Activated naive CD8-positive, alpha-beta T cell treated with anti-CD3 and anti-CD28 coated beads, Interleukin-2, amount 50 U/mL, for 24 hours (primary cell): ENCODE measurements around the gene IQCK.
A peak's percentile ranks its signal among the peaks of the same experiment; 100 is the strongest.

Experiments used
- ATAC-seq: fragments of 150-1000 bp; cut with Tn5 transposase; one replicate; pipeline ENCODE4 v1.10.0; 2021
- DNase-seq: peaks from one replicate; pipeline ENCODE4 v3.0.0; 2021
- H3K27ac Mint-ChIP-seq: one replicate; pipeline ENCODE4 v1.8.0; 2021; ENCODE audit warnings: mild to moderate bottlenecking, mixed read lengths
- H3K27me3 Mint-ChIP-seq: one replicate; pipeline ENCODE4 v1.8.0; 2021; ENCODE audit warnings: mixed read lengths
- H3K36me3 Mint-ChIP-seq: one replicate; pipeline ENCODE4 v1.8.0; 2021; ENCODE audit warnings: low read depth, mixed read lengths
- H3K4me1 Mint-ChIP-seq: one replicate; pipeline ENCODE4 v1.8.0; 2021; ENCODE audit warnings: mixed read lengths
- H3K4me3 Mint-ChIP-seq: one replicate; pipeline ENCODE4 v1.8.0; 2021; ENCODE audit warnings: mild to moderate bottlenecking, moderate library complexity, mixed read lengths
- H3K9me3 Mint-ChIP-seq: one replicate; pipeline ENCODE4 v1.8.0; 2021; ENCODE audit warnings: mixed read lengths

The IQCK gene

DNA sequence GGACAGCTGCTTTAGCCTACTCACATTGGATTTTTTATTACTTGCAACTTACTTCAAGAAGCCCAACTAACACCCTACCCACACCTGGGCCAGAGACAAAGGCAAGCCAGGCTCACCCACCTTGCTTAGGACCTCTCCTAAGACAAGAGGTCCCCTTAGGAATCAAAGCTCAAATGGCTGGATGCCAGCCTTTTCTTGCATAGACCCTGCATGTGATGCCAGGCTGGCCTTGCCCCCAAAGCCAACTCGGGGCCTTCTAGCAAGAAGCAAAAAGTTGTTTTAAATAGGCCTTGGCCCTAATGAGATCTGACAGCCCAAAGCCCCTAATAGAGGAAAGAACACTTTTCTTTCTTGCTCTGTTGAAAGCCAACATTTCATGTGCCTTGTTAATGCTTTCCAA, 145.9 kb downstream of the IQCK start:
- no peaks in the 10 kb centered on the region for H3K4me1 Mint-ChIP-seq
- no peaks in the 10 kb centered on the region for H3K36me3 Mint-ChIP-seq
- DNase-seq (no peak), ATAC-seq (no peak)
- H3K4me3 Mint-ChIP-seq, result no peak overlapping the region
- no peak overlapping the region for H3K27ac Mint-ChIP-seq
- no peaks in the 10 kb centered on the region for H3K27me3 Mint-ChIP-seq
- H3K9me3 Mint-ChIP-seq, result no peaks in the 10 kb centered on the region

DNA sequence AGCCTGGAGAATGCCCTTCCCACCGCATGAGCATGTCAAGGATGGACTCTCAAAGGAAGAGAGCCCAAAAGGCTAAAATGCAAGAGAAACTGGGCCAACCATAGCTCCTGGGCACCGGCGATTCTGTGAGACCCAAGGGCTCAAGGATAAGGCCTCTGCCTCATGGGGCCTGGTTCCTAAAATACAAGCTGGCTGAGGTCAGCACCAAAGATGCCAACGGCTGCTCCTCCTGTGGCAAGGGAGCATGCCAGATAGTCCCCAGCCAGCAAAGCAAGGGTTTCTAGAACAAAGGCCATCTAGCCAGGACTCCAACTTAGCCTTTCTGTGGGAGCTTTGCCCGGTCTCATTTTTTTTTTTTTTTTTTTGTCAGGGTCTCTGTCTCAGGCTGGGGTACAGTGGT, 146.5 kb downstream of the IQCK start:
- H3K27ac Mint-ChIP-seq, result no peak overlapping the region
- no peaks in the 10 kb centered on the region for H3K36me3 Mint-ChIP-seq
- H3K4me1 Mint-ChIP-seq, result no peaks in the 10 kb centered on the region
- H3K27me3 Mint-ChIP-seq, result no peaks in the 10 kb centered on the region
- ATAC-seq (no peak), DNase-seq (no peak)
- H3K9me3 Mint-ChIP-seq, result no peaks in the 10 kb centered on the region
- no peak overlapping the region for H3K4me3 Mint-ChIP-seq

DNA sequence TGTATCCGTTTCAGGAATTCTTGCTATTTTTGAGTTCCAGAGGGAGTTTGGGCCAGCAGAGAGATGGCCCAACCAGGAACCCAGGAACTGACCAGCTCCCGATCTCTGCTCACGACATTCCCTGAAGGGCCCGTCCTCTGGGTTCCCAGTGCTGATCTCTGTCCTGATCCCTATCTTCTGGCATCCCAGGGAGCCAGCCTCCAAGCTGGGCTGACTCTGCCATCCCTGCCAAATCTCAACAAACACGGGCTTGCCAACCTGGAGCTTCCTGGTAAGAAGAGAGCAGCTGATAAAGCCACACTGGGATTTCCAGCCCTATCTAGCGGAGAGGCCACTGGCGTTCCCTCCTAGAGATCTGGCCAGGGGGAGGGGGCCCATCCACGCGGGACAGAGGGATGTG, 150.3 kb downstream of the IQCK start:
- no peak for ATAC-seq
- no peaks in the 10 kb centered on the region for H3K27me3 Mint-ChIP-seq
- no peak for DNase-seq
- H3K9me3 Mint-ChIP-seq, result no peaks in the 10 kb centered on the region
- H3K4me1 Mint-ChIP-seq, result no peaks in the 10 kb centered on the region
- no peak overlapping the region for H3K4me3 Mint-ChIP-seq
- H3K36me3 Mint-ChIP-seq, result no peaks in the 10 kb centered on the region
- no peak overlapping the region for H3K27ac Mint-ChIP-seq

- Mint-ChIP-seq H3K36me3 (no peaks in the 10 kb centered on the region), H3K9me3 (no peaks in the 10 kb centered on the region), H3K27ac (no peak overlapping the region), H3K4me1 (no peaks in the 10 kb centered on the region), H3K4me3 (no peak overlapping the region), H3K27me3 (no peaks in the 10 kb centered on the region)
- ATAC-seq, result no peak
- DNase-seq, result no peak
Measured at GRCh38 chr16:19871721-19872120, 153.7 kb downstream of the IQCK start.

- no peak overlapping the region for H3K27ac Mint-ChIP-seq
- no peak for ATAC-seq
Measured at GRCh38 chr16:19872179-19872863, 154.2 kb downstream of the IQCK start.

DNA sequence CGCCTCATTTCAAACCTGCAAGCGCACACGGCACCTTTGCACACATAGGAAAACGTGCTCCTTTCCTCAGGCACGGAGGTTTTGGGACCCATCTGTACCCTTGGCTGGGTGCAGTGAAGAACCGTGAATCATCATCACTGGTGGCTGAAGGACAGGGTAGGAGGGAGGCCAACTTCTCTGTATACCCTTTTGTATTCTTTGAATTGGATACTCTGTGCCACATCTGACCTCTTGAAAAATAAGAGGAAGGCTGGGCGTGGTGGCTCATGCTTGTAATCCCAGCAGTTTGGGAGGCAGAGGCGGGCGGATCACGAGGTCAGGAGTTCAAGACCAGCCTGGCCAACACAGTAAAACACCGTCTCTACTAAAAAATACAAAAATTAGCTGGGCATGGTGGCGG, 154.9 kb downstream of the IQCK start:
- ATAC-seq (no peak), DNase-seq (no peak)
- Mint-ChIP-seq H3K27me3 (no peaks in the 10 kb centered on the region), H3K9me3 (no peaks in the 10 kb centered on the region), H3K4me3 (no peak overlapping the region), H3K4me1 (no peaks in the 10 kb centered on the region), H3K36me3 (no peaks in the 10 kb centered on the region), H3K27ac (no peak overlapping the region)

More at GRCh38 chr16:19872179-19872863, 154.2 kb downstream of the IQCK start:
- no peaks in the 10 kb centered on the region for H3K27me3 Mint-ChIP-seq
- no peak for DNase-seq
- no peaks in the 10 kb centered on the region for H3K9me3 Mint-ChIP-seq
- no peak overlapping the region for H3K4me3 Mint-ChIP-seq
- H3K4me1 Mint-ChIP-seq, result no peaks in the 10 kb centered on the region
- no peaks in the 10 kb centered on the region for H3K36me3 Mint-ChIP-seq

- no peak overlapping the region for H3K4me3 Mint-ChIP-seq
- no peaks in the 10 kb centered on the region for H3K9me3 Mint-ChIP-seq
- H3K27ac Mint-ChIP-seq, result no peak overlapping the region
- DNase-seq (no peak), ATAC-seq (peak; percentile 28)
- H3K36me3 Mint-ChIP-seq, result no peaks in the 10 kb centered on the region
- no peaks in the 10 kb centered on the region for H3K4me1 Mint-ChIP-seq
- no peaks in the 10 kb centered on the region for H3K27me3 Mint-ChIP-seq
Measured at GRCh38 chr16:19874026-19874425, 156.0 kb downstream of the IQCK start.

DNA sequence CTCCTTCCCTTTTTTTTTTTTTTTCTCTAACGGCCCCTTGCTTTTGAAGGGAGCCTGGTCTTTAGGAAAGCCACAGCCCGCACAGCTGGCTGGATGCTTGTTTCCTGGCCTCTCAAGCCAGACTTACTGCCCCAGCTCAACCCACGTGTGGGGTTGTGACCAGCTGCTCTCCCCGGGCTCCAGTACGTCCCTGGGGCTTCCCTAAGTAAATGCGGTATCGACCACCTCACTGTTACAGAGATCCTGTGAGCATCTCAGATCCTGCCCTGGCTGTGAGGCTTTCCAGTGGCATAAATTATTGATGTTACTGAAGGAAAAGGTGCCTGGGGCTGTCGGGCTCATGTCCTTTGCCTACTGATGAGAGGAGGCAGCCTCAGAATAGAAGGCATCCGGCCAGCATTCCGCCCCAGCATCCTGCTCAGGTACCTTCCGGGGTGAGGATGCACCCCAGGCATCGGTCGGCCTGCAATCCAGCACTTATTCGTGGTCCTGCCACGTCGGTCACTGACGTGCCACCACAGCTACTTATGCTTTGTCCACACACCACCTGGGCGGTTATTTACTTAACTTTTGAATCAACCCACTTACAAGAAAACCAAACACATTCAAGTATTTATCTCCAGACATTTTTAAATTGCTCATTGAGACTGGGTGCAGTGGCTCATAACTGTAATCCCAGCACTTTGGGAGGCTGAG, 156.9 kb downstream of the IQCK start:
- Mint-ChIP-seq H3K27ac (no peak overlapping the region), H3K36me3 (no peaks in the 10 kb centered on the region), H3K27me3 (peaks cover 1% of the 10 kb centered on the region), H3K4me1 (no peaks in the 10 kb centered on the region), H3K4me3 (no peak overlapping the region), H3K9me3 (no peaks in the 10 kb centered on the region)
- ATAC-seq, result no peak
- DNase-seq, result no peak

GRCh38 chr16:19875900-19876299, 157.8 kb downstream of the IQCK start:
- ATAC-seq (no peak), DNase-seq (no peak)
- H3K36me3 Mint-ChIP-seq, result no peaks in the 10 kb centered on the region
- no peak overlapping the region for H3K27ac Mint-ChIP-seq
- H3K9me3 Mint-ChIP-seq, result no peaks in the 10 kb centered on the region
- no peaks in the 10 kb centered on the region for H3K4me1 Mint-ChIP-seq
- peaks cover 2% of the 10 kb centered on the region for H3K27me3 Mint-ChIP-seq
- no peak overlapping the region for H3K4me3 Mint-ChIP-seq

DNA sequence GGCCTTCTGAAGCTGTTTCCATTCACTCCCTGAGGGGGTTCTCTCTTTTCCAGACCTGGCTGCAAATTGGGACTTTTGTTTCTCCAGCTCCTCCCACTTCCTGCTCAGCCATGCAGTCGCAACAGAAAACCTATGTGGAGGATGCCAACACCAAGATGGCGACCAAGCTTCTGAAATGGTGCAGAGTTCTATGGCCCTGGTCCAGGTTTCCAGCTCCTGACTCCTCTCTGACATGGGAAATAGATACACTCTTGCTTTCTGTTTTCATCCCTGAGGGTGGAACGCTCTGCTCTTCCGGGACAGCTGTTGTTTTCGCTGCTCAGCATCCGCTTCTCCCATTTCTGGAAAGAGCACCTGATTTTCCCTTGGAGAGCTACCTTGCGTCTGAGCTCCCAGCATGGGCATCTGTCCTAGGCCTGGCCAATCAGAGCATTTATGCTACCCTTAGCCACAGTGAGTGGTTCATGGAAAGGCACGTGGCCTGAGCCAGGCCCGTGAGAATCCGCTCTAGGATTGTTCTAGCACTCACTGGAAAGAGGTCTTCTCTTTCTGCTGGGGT, 158.5 kb downstream of the IQCK start:
- H3K27ac Mint-ChIP-seq, result no peak overlapping the region
- no peak overlapping the region for H3K4me3 Mint-ChIP-seq
- H3K27me3 Mint-ChIP-seq, result peaks cover 8% of the 10 kb centered on the region
- DNase-seq, result no peak
- H3K36me3 Mint-ChIP-seq, result no peaks in the 10 kb centered on the region
- no peak for ATAC-seq
- H3K9me3 Mint-ChIP-seq, result no peaks in the 10 kb centered on the region
- no peaks in the 10 kb centered on the region for H3K4me1 Mint-ChIP-seq

- Mint-ChIP-seq H3K4me3 (no peak overlapping the region), H3K36me3 (no peaks in the 10 kb centered on the region), H3K4me1 (no peaks in the 10 kb centered on the region), H3K27ac (no peak overlapping the region), H3K27me3 (peaks cover 21% of the 10 kb centered on the region), H3K9me3 (no peaks in the 10 kb centered on the region)
- DNase-seq (no peak), ATAC-seq (no peak)
Measured at GRCh38 chr16:19878757-19879156, 160.7 kb downstream of the IQCK start.

- no peak overlapping the region for H3K27ac Mint-ChIP-seq
- H3K9me3 Mint-ChIP-seq, result no peaks in the 10 kb centered on the region
- no peaks in the 10 kb centered on the region for H3K36me3 Mint-ChIP-seq
- no peak for DNase-seq
- ATAC-seq, result no peak
- H3K4me3 Mint-ChIP-seq, result no peak overlapping the region
- no peaks in the 10 kb centered on the region for H3K4me1 Mint-ChIP-seq
- H3K27me3 Mint-ChIP-seq, result peaks cover 23% of the 10 kb centered on the region
Measured at GRCh38 chr16:19879241-19879792, 161.2 kb downstream of the IQCK start.

DNA sequence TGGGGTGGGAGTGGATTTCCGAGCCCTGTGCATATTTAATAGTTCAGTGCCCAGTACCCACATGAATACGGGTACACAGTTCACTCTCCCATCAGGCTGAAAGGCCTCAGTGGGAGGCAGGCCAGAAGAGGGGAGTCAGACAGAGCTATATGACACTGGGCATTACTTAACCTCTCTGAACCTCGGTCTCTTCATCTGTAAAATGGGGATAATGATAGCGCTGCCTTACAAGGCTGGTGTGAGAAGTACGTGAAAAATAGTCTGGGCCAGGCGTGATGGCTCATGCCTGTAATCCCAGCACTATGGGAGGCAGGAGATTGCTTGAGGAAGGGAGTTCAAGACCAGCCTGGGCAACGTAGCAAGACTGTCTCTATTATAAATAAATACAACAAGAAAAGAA, 163.0 kb downstream of the IQCK start:
- Mint-ChIP-seq H3K27ac (no peak overlapping the region), H3K4me3 (no peak overlapping the region), H3K4me1 (peaks cover 12% of the 10 kb centered on the region), H3K27me3 (peaks cover 35% of the 10 kb centered on the region), H3K36me3 (no peaks in the 10 kb centered on the region), H3K9me3 (no peaks in the 10 kb centered on the region)
- DNase-seq (no peak), ATAC-seq (no peak)

GRCh38 chr16:19881783-19882182, 163.7 kb downstream of the IQCK start:
- Mint-ChIP-seq H3K4me3 (no peak overlapping the region), H3K27me3 (peaks cover 37% of the 10 kb centered on the region), H3K9me3 (no peaks in the 10 kb centered on the region), H3K36me3 (no peaks in the 10 kb centered on the region), H3K27ac (no peak overlapping the region), H3K4me1 (peaks cover 18% of the 10 kb centered on the region)
- ATAC-seq (no peak), DNase-seq (no peak)

DNA sequence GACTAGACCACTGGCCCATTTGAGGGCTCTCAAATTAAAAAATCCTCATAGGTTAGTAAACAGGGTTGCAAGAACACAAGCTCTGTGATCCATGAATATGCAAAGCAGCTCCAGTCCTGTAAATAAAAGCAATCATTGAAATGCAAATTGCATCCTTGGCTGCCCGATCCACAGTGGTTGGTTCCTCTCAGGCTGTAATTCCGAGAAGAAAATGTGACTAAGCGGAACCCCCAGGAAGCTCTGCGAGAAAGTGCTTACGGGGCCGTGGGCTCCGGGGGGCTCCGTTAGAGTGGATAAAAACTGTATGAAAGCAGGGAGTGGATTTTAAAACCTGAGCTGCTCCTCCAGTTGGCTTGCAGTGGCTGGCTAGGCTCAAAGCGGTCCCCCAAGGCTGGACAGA, 164.1 kb downstream of the IQCK start:
- Mint-ChIP-seq H3K36me3 (no peaks in the 10 kb centered on the region), H3K4me3 (no peak overlapping the region), H3K27ac (no peak overlapping the region), H3K4me1 (peaks cover 20% of the 10 kb centered on the region), H3K9me3 (no peaks in the 10 kb centered on the region), H3K27me3 (peaks cover 37% of the 10 kb centered on the region)
- ATAC-seq (no peak), DNase-seq (no peak)
